NB4 (cell line): ENCODE measurements around the gene FGD3.
A peak's percentile ranks its signal among the peaks of the same experiment; 100 is the strongest.

Experiments
- DNase-seq: peaks from one replicate; pipeline ENCODE4 v3.0.0; 2010; ENCODE audit warnings: low read depth
- H3K4me3 ChIP-seq: one replicate; pipeline ENCODE4 v1.5.1; 2011; ENCODE audit warnings: mild to moderate bottlenecking, low read depth, low read length, moderate library complexity
- MYC ChIP-seq: IDR thresholded peaks from 2 replicates; pipeline ENCODE4 v1.6.1; 2011; ENCODE audit warnings: low read depth, low read length
- POLR2A ChIP-seq: IDR thresholded peaks from 2 replicates; pipeline ENCODE4 v1.6.1; 2011; ENCODE audit warnings: mild to moderate bottlenecking; ENCODE audit not compliant: insufficient read length; ENCODE audit errors: extremely low read depth
- TF ChIP-seq, protein P1 (sequence below): IDR thresholded peaks from one replicate; pipeline ENCODE4 v1.5.1; 2012; ENCODE audit warnings: low read depth, low read length
- TF ChIP-seq, protein P2 (sequence below): IDR thresholded peaks from 2 replicates; pipeline ENCODE4 v1.6.1; 2011; ENCODE audit warnings: low read depth, low read length

The FGD3 gene

DNA sequence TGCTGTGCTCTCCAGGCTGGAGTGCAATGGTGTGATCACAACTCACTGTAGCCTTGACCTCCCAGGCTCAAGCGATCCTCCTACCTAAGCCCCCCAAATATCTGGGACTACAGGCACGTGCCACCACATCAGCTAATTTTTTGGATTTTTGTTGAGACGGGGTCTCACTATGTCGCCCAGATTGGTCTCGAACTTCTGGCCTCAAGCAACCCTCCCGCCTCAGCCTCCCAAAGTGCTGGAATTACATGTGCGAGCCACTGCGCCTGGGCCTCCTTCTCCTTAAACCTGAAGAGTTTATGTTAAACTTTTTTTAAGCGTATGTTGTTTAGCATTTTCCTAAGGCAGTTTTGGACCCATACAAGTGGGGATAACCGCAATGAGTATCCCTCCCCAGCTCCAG, 80.4 kb downstream of the FGD3 start:
- H3K4me3 ChIP-seq, result no peak overlapping the region
- no peak for DNase-seq
- TF ChIP-seq, protein P1, sequence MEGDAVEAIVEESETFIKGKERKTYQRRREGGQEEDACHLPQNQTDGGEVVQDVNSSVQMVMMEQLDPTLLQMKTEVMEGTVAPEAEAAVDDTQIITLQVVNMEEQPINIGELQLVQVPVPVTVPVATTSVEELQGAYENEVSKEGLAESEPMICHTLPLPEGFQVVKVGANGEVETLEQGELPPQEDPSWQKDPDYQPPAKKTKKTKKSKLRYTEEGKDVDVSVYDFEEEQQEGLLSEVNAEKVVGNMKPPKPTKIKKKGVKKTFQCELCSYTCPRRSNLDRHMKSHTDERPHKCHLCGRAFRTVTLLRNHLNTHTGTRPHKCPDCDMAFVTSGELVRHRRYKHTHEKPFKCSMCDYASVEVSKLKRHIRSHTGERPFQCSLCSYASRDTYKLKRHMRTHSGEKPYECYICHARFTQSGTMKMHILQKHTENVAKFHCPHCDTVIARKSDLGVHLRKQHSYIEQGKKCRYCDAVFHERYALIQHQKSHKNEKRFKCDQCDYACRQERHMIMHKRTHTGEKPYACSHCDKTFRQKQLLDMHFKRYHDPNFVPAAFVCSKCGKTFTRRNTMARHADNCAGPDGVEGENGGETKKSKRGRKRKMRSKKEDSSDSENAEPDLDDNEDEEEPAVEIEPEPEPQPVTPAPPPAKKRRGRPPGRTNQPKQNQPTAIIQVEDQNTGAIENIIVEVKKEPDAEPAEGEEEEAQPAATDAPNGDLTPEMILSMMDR, result no peak
- TF ChIP-seq MYC (no peak), POLR2A (no peak)
- TF ChIP-seq, protein P2, sequence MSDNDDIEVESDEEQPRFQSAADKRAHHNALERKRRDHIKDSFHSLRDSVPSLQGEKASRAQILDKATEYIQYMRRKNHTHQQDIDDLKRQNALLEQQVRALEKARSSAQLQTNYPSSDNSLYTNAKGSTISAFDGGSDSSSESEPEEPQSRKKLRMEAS, result no peak

DNA sequence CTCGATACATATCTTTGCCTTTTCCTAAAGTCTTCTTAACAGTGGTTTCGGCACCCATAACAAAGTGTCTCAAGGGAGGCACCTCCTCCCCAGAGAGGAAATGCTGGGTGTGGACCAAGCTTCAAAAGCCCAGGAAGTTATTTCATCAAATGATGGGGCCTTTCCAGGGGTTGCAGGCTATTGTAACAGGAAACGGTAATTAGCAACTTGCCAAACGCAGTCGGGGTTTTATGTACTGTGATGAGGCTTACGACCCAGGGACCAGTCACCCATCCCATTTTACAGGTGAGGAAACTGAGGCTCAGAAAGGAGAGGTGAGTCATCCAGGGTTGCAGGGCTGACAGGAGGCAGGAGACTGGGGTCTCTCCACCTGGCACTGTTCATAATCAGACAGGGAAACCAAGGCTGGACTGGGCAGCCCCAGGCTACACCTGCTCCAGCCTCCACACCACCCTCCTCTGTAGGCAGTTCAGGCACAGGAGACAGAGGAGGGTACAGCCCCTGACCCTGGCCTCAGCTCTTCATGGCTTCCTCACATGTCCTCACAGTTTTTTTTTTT, 81.2 kb downstream of the FGD3 start:
- TF ChIP-seq, protein P2, result no peak
- TF ChIP-seq POLR2A (no peak), MYC (no peak)
- TF ChIP-seq, protein P1, result no peak
- no peak overlapping the region for H3K4me3 ChIP-seq
- peak; percentile 98 for DNase-seq

DNA sequence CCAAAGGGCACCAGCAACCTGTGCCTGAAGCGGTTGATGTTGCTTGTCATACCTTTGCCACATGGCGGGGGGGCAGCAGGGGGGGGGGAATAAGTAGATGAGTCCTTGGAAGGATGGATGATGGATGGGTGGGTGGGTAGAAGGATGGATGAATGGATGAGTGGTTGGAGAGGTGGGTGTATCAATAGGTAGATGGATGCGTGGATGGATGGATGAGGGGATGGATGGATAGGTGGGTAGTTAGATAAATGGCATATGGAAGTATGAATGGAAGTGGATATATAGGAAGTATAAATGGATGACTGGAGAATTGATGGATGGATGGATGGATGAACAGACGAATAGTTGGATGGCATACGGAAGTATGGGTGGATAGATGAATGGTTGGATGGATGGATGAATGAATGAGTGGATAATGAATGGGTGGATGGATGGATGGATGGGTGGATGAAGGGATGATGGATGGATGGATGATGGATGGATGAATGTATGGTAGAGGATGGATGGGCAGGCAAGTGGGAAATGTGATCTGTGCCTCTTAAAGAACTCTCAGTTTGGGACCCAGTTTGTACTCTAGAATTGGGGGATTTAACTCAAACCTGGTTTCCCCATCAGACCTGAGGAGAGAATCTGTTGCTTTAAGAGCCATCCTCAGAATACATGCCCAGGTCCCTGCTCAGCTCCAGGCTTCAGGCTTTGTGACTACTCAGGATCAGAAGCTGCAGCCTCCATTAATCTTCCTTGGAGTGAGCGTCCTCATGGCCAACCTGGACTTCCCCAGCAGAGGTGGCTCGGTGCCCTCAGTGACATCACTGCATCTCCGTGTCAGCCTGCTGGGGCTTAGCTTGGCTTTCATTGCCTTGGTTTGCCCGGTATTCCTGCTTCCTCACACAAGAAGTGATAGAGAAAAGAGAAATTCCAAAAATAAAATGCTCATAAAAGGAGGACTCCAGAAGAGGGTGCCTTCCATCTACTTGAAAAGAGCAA, 83.6 kb downstream of the FGD3 start:
- no peak for DNase-seq
- no peak overlapping the region for H3K4me3 ChIP-seq
- TF ChIP-seq, protein P2, result no peak
- TF ChIP-seq POLR2A, result no peak
- TF ChIP-seq MYC, result no peak
- TF ChIP-seq, protein P1, result no peak

DNA sequence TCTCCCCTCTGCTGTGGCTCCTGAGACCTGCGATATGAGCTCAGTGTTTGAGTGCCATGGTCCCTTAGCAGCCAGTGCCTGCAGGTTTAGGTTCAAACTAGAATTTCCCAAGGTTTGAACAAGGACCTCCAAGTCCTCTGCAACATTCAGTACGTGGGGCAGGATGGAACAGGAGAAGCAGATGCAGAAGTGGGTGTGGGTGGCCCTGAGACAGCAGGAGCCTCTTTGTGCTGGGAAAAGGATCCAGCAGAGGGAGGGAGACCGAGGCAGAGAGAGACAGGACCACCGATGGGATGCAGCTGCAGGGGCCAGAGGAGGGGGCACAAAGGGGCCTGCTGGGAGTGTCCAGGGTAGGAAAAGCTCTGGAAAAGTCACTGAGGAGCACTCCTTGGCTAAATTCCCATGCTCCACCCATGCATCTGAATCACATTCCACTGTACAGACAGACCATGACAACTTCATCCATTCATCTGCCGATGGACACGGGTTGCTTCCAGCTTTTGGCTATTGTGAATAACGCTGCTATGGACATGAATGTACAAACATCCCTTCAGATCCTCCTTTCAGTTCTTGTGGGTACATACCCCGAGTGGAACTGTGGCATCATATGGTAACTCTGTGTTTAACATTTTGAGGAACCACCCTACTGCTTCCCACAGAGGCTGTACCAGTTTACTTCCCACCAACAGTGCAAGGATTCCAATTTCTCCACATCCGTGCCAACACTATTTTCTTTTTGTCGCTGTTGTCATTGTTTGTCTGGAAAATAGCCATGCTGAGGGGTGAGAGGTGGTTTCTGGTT, 84.5 kb downstream of the FGD3 start:
- no peak for DNase-seq
- TF ChIP-seq POLR2A, result no peak
- no peak for TF ChIP-seq MYC
- TF ChIP-seq, protein P2, result no peak
- TF ChIP-seq, protein P1, result no peak
- H3K4me3 ChIP-seq, result no peak overlapping the region

DNA sequence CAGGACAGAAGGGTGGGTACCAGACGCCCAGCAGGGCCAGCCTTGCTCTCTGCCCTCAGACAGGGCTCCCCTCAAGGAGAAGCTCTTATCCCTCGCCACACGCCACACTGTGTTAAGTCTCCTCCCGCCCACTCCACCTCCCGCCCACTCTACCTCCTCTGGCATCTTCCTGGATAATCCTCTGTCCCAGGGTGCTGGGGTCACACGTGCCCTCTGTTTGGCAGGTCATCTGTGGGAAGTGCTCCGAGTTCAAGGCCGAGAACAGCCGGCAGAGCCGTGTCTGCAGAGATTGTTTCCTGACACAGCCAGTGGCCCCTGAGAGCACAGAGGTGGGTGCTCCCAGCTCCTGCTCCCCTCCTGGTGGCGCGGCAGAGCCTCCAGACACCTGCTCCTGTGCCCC, 85.2 kb downstream of the FGD3 start:
- TF ChIP-seq MYC (no peak), POLR2A (no peak)
- TF ChIP-seq, protein P1, result no peak
- TF ChIP-seq, protein P2, result no peak
- DNase-seq, result no peak
- no peak overlapping the region for H3K4me3 ChIP-seq
